ENCODE measurements around the gene CEPT1. TPM values are rescaled to one million over a fixed set of nuclear protein-coding genes. Genes with fewer than 3 reads are reported as not detected.

The CEPT1 gene
- total and polyA plus RNA-seq, 2 of the 4 experiments (the other 2 are of a cell fraction) = 13.3 to 27.4 TPM

- Histone ChIP-seq H3K23ac (ENCODE audit: low read depth, low read length) (no peak overlapping the region), H4K20me1 (ENCODE audit: insufficient read depth, low read length) (no peaks in the 10 kb centered on the region), H3K4me3 (ENCODE audit: insufficient read depth, low read depth, low read length) (no peak overlapping the region), H2BK15ac (ENCODE audit: low read depth, low read length) (no peak overlapping the region), H3K27me3 (ENCODE audit: control insufficient read depth, insufficient read depth, low read length) (no peaks in the 10 kb centered on the region), H3K4ac (ENCODE audit: low read depth, low read length) (no peak overlapping the region), H3K9ac (ENCODE audit: low read depth, low read length) (no peak overlapping the region), H2AK9ac (replicated peaks; ENCODE audit: low read depth, low read length, poor library complexity) (no peak overlapping the region), H4K91ac (ENCODE audit: insufficient read depth, low read depth, low read length) (no peak overlapping the region), H2BK20ac (ENCODE audit: low read depth, low read length) (no peak overlapping the region), H2BK120ac (ENCODE audit: low read depth, low read length) (no peak overlapping the region), H3K56ac (ENCODE audit: extremely low read depth, insufficient read depth, low read length) (no peak overlapping the region), H3K14ac (replicated peaks; ENCODE audit: low read depth, low read length) (no peak overlapping the region), H3K9me3 (ENCODE audit: control insufficient read depth, insufficient read depth, low read length) (no peaks in the 10 kb centered on the region), H3K4me2 (ENCODE audit: low read depth, low read length) (no peak overlapping the region), H3K4me1 (ENCODE audit: control insufficient read depth, insufficient read depth, low read length) (peaks cover 5% of the 10 kb centered on the region), H3K79me1 (ENCODE audit: low read depth in 1 of 2, low read length in 2 of 2) (no peaks in the 10 kb centered on the region), H2AFZ (replicated peaks; ENCODE audit: low read length, poor library complexity) (no peak overlapping the region), H2BK5ac (ENCODE audit: low read depth, low read length, poor library complexity, severe bottlenecking) (no peak overlapping the region), H3K9me1 (ENCODE audit: insufficient read depth, low read length) (no peaks in the 10 kb centered on the region), H3K18ac (ENCODE audit: low read depth, low read length) (no peak overlapping the region), H4K8ac (ENCODE audit: low read depth in 2 of 2, low read length in 2 of 2) (no peak overlapping the region), H4K5ac (ENCODE audit: low read depth, low read length) (no peak overlapping the region), H2AK5ac (ENCODE audit: low read depth, low read length) (no peak overlapping the region), H3K27ac (ENCODE audit: insufficient read depth, low read length) (no peak overlapping the region), H3K36me3 (ENCODE audit: control insufficient read depth, insufficient read depth, low read length) (no peaks in the 10 kb centered on the region)
- peak; percentile 28; the same call in 1 of the 2 replicates for TF ChIP-seq CEBPB (IDR thresholded peaks at IDR 0.05; ENCODE audit: low read depth, low read length)
- no peak for TF ChIP-seq USF2 (IDR thresholded peaks at IDR 0.05; ENCODE audit: low read depth, low read length)
- BruUV-seq (replicated peaks) = no TSS peak
- in situ Hi-C loops (cut with MboI; ENCODE audit: low sequenced_read_pairs) = loop anchor here (5.0 to 10.0 kb wide), 4 partner anchors 113 to 543 kb away; no protein-coding TSS in a partner anchor
- 0% methylated on average over 1 of the region's 5 CpGs; no CpG with 5 or more reads in 1 of the 2 experiments for WGBS, 2 experiments (ENCODE audit: extremely low coverage in 2 of 2, insufficient read length in 1 of 2)
- intact Hi-C loops (cut with micrococcal nuclease) = loop anchor here (2.0 to 10.0 kb wide), 3 partner anchors 83 to 546 kb away; no protein-coding TSS in a partner anchor
- DNase-seq = peak; percentile 8
- POLR2A ChIA-PET (ENCODE audit: unreplicated experiment) = no interaction called here
- dilution Hi-C loops (cut with HindIII; ENCODE audit: low sequenced_read_pairs, unreplicated experiment) = no loop called here
- CTCF ChIA-PET = interaction anchor here (0.8 to 2.0 kb wide), 3 partner anchors 112 to 216 kb away, joined by 3 to 5 read pairs (median 3); no protein-coding TSS in a partner anchor
- no peak for ATAC-seq (ENCODE audit: low read depth)
Observed at GRCh38 chr1:111221633-111222291, 81.7 kb downstream of the CEPT1 start.

Measured in IMR-90 (cell line).